Endothelial cell of umbilical vein (primary cell): ENCODE measurements around the gene TMEM208. TPM values are rescaled to one million over a fixed set of nuclear protein-coding genes. Genes with fewer than 3 reads are reported as not detected.

Experiments used
- BruUV-seq: library from RNA; stranded (reverse); fragments of 400-500 nt; replicated peaks from 2 replicates; lab custom pipeline; 2021; lab: Mats Ljungman, UMichigan
- CTCF ChIA-PET: fragments of 300-600, 350-600 bp; sonication (Branson Sonifier 250); formaldehyde crosslinking; loops from one replicate; lab custom pipeline; 2021; ENCODE audit warnings: antibody characterized with exemption, inconsistent platforms; lab: Charles Lee
- POLR2A ChIA-PET: fragments of 300-600, 350-600 bp; sonication (Branson Sonifier 250); formaldehyde crosslinking; loops from one replicate; lab custom pipeline; 2021; ENCODE audit warnings: antibody characterized with exemption, inconsistent platforms; lab: Charles Lee
- DNase-seq: peaks from one replicate; pipeline ENCODE4 v3.0.0-alpha.2; 2011; ENCODE audit warnings: low read depth, low spot score
- FAIRE-seq: peaks from 2 replicates; lab custom pipeline; 2011; peaks lifted over from hg19 to GRCh38; lab: Jason Lieb, UNC
- H2AFZ ChIP-seq: 2 replicates; pipeline ENCODE4 v1.6.0; 2012; ENCODE audit warnings: low read depth, low read length, control low read depth, inconsistent platforms
- H3K27ac ChIP-seq: 2 replicates; pipeline ENCODE4 v1.5.1; 2011; ENCODE audit warnings: low read depth, mild to moderate bottlenecking, control low read depth, low read length, moderate library complexity; ENCODE audit not compliant: insufficient read depth
- H3K27me3 ChIP-seq, 2 experiments: 2 replicates each; pipeline versions ENCODE4 v1.6.0 to v1.6.1; 2011; ENCODE audit warnings: low read length in 2 of 2, mixed read lengths in 1 of 2; ENCODE audit not compliant: control insufficient read depth in 2 of 2, insufficient read depth in 2 of 2
- H3K36me3 ChIP-seq, 2 experiments: 2 replicates in 1 of 2; 3 replicates in 1 of 2; pipeline ENCODE4 v1.5.1; 2011; ENCODE audit warnings: low read length in 2 of 2, mild to moderate bottlenecking in 1 of 2, moderate library complexity in 1 of 2; ENCODE audit not compliant: control insufficient read depth in 2 of 2, insufficient read depth in 2 of 2; ENCODE audit errors: extremely low read depth in 1 of 2
- H3K4me1 ChIP-seq: 3 replicates; pipeline ENCODE4 v1.5.1; 2011; ENCODE audit warnings: mild to moderate bottlenecking, low read length; ENCODE audit not compliant: control insufficient read depth, insufficient read depth; ENCODE audit errors: extremely low read depth
- H3K4me2 ChIP-seq: 2 replicates; pipeline ENCODE4 v1.6.1; 2011; ENCODE audit warnings: low read length, control low read depth, mixed read lengths; ENCODE audit not compliant: insufficient read depth
- H3K4me3 ChIP-seq, 3 experiments: fragments of 200-600 bp in 1 of 3; sonication (generic), shearing (Covaris generic) in 1 of 3; replicated peaks in 1 of 3; 2 replicates each; pipeline ENCODE4 v1.5.1; 2011 to 2016; ENCODE audit warnings: control low read depth in 3 of 3, low read length in 3 of 3, mild to moderate bottlenecking in 2 of 3, inconsistent platforms in 1 of 3, low read depth in 1 of 3, moderate library complexity in 1 of 3; ENCODE audit not compliant: insufficient read depth in 1 of 3
- H3K79me2 ChIP-seq: 2 replicates; pipeline ENCODE4 v1.6.0; 2012; ENCODE audit warnings: low read length, inconsistent platforms; ENCODE audit not compliant: control insufficient read depth, insufficient read depth
- H3K9ac ChIP-seq: replicated peaks from 2 replicates; pipeline ENCODE3; 2011; ENCODE audit warnings: low read length, control low read depth; ENCODE audit not compliant: insufficient read depth; ENCODE audit errors: extremely low read depth
- H3K9me1 ChIP-seq: replicated peaks from 3 replicates; pipeline ENCODE4 v1.6.0; 2011; ENCODE audit warnings: mild to moderate bottlenecking, low read length; ENCODE audit not compliant: control insufficient read depth, insufficient read depth; ENCODE audit errors: extremely low read depth
- H3K9me3 ChIP-seq: replicated peaks from 2 replicates; pipeline ENCODE4 v1.5.1; 2012; ENCODE audit warnings: low read length, inconsistent platforms; ENCODE audit not compliant: control insufficient read depth, insufficient read depth
- H4K20me1 ChIP-seq: replicated peaks from 2 replicates; pipeline ENCODE3; 2011; ENCODE audit warnings: mild to moderate bottlenecking, low read length; ENCODE audit not compliant: control insufficient read depth, insufficient read depth; ENCODE audit errors: extremely low read depth
- CTCF ChIP-seq, 2 donors: IDR thresholded peaks; 1 replicate in 1 of 2; 2 replicates in 1 of 2; pipeline ENCODE4 v1.5.1; 2011; ENCODE audit warnings: low read length in 2 of 2, mild to moderate bottlenecking in 2 of 2, moderate library complexity in 2 of 2, control low read depth in 1 of 2, inconsistent platforms in 1 of 2, low read depth in 1 of 2; ENCODE audit not compliant: insufficient read depth in 1 of 2; ENCODE audit errors: extremely low read depth in 1 of 2
- EZH2 ChIP-seq: IDR thresholded peaks from 2 replicates; pipeline ENCODE4 v1.6.1; 2012; ENCODE audit warnings: borderline replicate concordance, low read depth, mild to moderate bottlenecking, moderate library complexity, low read length, inconsistent platforms; ENCODE audit not compliant: severe bottlenecking
- FOS ChIP-seq: IDR thresholded peaks from 2 replicates; pipeline ENCODE4 v1.6.1; 2011; ENCODE audit warnings: mild to moderate bottlenecking, low read length, moderate library complexity, borderline replicate concordance; ENCODE audit not compliant: insufficient read depth
- GATA2 ChIP-seq: IDR thresholded peaks from 2 replicates; pipeline ENCODE4 v1.7.0; 2011; ENCODE audit warnings: low read depth, mild to moderate bottlenecking, moderate library complexity, mixed read lengths, low read length; ENCODE audit not compliant: insufficient read length, insufficient read depth
- JUN ChIP-seq: IDR thresholded peaks from 2 replicates; pipeline ENCODE4 v1.6.1; 2011; ENCODE audit warnings: borderline replicate concordance, low read depth; ENCODE audit not compliant: insufficient read length, insufficient read depth
- MAX ChIP-seq: IDR thresholded peaks from 2 replicates; pipeline ENCODE4 v1.6.1; 2011; ENCODE audit not compliant: insufficient read depth, insufficient read length
- MYC ChIP-seq: IDR thresholded peaks from one replicate; pipeline ENCODE4 v1.6.1; 2011; ENCODE audit warnings: mild to moderate bottlenecking, low read depth, low read length
- POLR2A ChIP-seq: IDR thresholded peaks from 2 replicates; pipeline ENCODE4 v1.6.1; 2012; ENCODE audit warnings: low read depth, mild to moderate bottlenecking, control low read depth, low read length
- POLR2AphosphoS5 ChIP-seq: IDR thresholded peaks from 2 replicates; pipeline ENCODE4 v1.6.1; 2012; ENCODE audit warnings: low read depth, mild to moderate bottlenecking, control low read depth, low read length, moderate library complexity; ENCODE audit not compliant: insufficient read depth
- dilution Hi-C: fragments of 300-500 bp; cut with MboI; formaldehyde crosslinking; loops from one replicate; pipeline ENCODE4 v1.15.0; 2019; ENCODE audit warnings: low sequenced_read_pairs; ENCODE audit not compliant: extremely low pct_ligation_motif_present
- intact Hi-C: fragments of 100-400 bp; cut with micrococcal nuclease; formaldehyde crosslinking; loops from one replicate; pipeline ENCODE4 v1.10.0; 2022
- polyA plus RNA-seq, 4 experiments: library from polyadenylated mRNA; depleted of rRNA in 3 of 4; stranded (reverse) in 3 of 4; unstranded in 1 of 4; fragments of >200 nt; gene quantifications; 2 replicates each; pipeline versions ENCODE4 v1.2.1 to v1.2.3, GENCODE V29; 2011 to 2012; ENCODE audit warnings: missing spikeins in 1 of 4
- total RNA-seq: library from RNA; stranded (reverse); gene quantifications from 2 replicates; pipeline ENCODE4 v1.2.3, GENCODE V29; 2021

TMEM208 gene
- total and polyA plus RNA-seq, 2 donors (not counting 3 experiments of a cell fraction or from before 2014, with no cell fraction given) = 35.3 to 94.0 TPM

GRCh38 chr16:67212766-67213165 lies 14.2 kb upstream of the TMEM208 start:
- no peak for TF ChIP-seq MAX
- TF ChIP-seq POLR2AphosphoS5 = no peak
- TF ChIP-seq GATA2 = peak; percentile 68
- peak; percentile 31 for TF ChIP-seq FOS
- no peak for TF ChIP-seq POLR2A
- TF ChIP-seq MYC = no peak
- no peak for TF ChIP-seq JUN
- TF ChIP-seq EZH2 = no peak
- no peak for TF ChIP-seq CTCF (IDR thresholded peaks at IDR 0.05; ENCODE audit: extremely low read depth in 1 of 2, insufficient read depth in 1 of 2, low read depth in 1 of 2, low read length in 2 of 2)
- POLR2A ChIA-PET = interaction anchor here (0.6 kb wide), 1 partner anchor 30 kb away, joined by 3 read pairs; no protein-coding TSS in a partner anchor
- H4K20me1 ChIP-seq = no peaks in the 10 kb centered on the region

More at GRCh38 chr16:67212766-67213165, 14.2 kb upstream of the TMEM208 start:
- H3K4me2 ChIP-seq = no peak overlapping the region
- intact Hi-C loops (no loop called here), dilution Hi-C loops (no loop called here)
- H2AFZ ChIP-seq = no peak overlapping the region
- CTCF ChIA-PET = interaction anchor here (1.7 kb wide), 1 partner anchor 15 kb away, joined by 8 read pairs; no protein-coding TSS in a partner anchor
- H3K9me3 ChIP-seq = no peaks in the 10 kb centered on the region
- no peaks in the 10 kb centered on the region for H3K36me3 ChIP-seq
- peak; percentile 24 for DNase-seq
- no peaks in the 10 kb centered on the region for H3K9me1 ChIP-seq
- no peak overlapping the region for H3K4me3 ChIP-seq
- no peak overlapping the region for H3K27ac ChIP-seq
- H3K4me1 ChIP-seq = peaks cover 20% of the 10 kb centered on the region
- peak; percentile 77 for FAIRE-seq
- no TSS peak for BruUV-seq
- H3K79me2 ChIP-seq = no peaks in the 10 kb centered on the region
- no peaks in the 10 kb centered on the region for H3K27me3 ChIP-seq
- no peak overlapping the region for H3K9ac ChIP-seq
